Peyer's patch (tissue), 4 donors: ENCODE results near the gene PXMP4. TPM values are rescaled to one million over a fixed set of nuclear protein-coding genes. Genes with fewer than 3 reads are reported as not detected.

ENCODE experiments used
- DNase-seq, 3 donors: peaks; one replicate each; pipeline ENCODE4 v3.0.0-alpha.2; 2017 to 2019
- H3K27ac ChIP-seq, 4 donors: fragments of 200-600 bp; sonication (generic); one replicate each; pipeline ENCODE4 v1.5.1; 2016 to 2019
- H3K27me3 ChIP-seq, 2 donors: fragments of 200-600 bp; sonication (generic); one replicate each; pipeline ENCODE4 v1.5.1; 2019
- H3K36me3 ChIP-seq, 3 donors: fragments of 200-600 bp; sonication (generic); one replicate each; pipeline ENCODE4 v1.5.1; 2016 to 2019
- H3K4me1 ChIP-seq, 4 donors: fragments of 200-600 bp; sonication (generic); one replicate each; pipeline ENCODE4 v1.5.1; 2016 to 2019
- H3K4me3 ChIP-seq, 4 donors: fragments of 200-600 bp; sonication (generic); 1 replicate in 3 of 4; 2 replicates in 1 of 4; pipeline ENCODE4 v1.5.1; 2016 to 2019; ENCODE audit warnings: mild to moderate bottlenecking in 1 of 4
- H3K9me3 ChIP-seq, 4 donors: fragments of 200-600 bp; sonication (generic); one replicate each; pipeline ENCODE4 v1.5.1; 2016 to 2019; ENCODE audit warnings: mild to moderate bottlenecking in 1 of 4
- POLR2A ChIP-seq, 2 donors: fragments of 450-650 bp; IDR thresholded peaks; one replicate each; pipeline ENCODE4 v1.5.1; 2017; ENCODE audit warnings: antibody characterized with exemption in 2 of 2, mild to moderate bottlenecking in 2 of 2, moderate library complexity in 2 of 2
- total RNA-seq, 4 donors: library from RNA; depleted of rRNA; stranded (reverse); fragments of >200 nt; gene quantifications; one replicate each; pipeline ENCODE4 v1.1.0, GENCODE V29; 2016
- TF ChIP-seq, protein P1 (sequence below), 6 experiments: fragments of 450-650 bp in 4 of 6; fragments of 200-600 bp in 2 of 6; sonication (generic) in 1 of 6; IDR thresholded peaks; one replicate each; pipeline ENCODE4 v1.5.1; 2017 to 2019; ENCODE audit warnings: antibody characterized with exemption in 6 of 6, mild to moderate bottlenecking in 3 of 6, moderate library complexity in 1 of 6

Gene PXMP4
- total RNA-seq, 4 donors from 2014 or later = 0.83 to 15.3 (median 8.1) TPM

DNA sequence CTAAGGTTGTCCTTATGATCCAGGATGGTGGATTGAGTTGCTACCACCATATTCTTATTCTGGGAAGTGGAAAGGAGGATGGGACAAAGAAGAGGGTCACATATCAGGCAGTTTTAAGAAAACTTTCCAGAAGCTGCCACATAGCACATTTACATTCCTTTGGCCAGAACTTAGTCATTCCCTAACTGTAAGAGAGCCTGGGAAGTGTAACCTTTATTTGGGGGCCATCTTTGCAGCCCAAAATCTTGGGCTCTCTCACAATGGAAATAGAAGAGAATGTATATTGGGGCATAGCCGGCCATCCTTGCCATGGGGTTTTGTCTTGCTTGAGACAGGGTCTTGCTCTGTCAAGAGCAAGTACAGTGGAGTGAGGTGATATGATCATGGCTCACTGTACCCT lies 20.1 kb upstream of the PXMP4 start:
- Histone ChIP-seq H3K9me3 (peaks cover 0 to 18% (median 0%) of the 10 kb centered on the region in 4 donors), H3K36me3 (no peaks in the 10 kb centered on the region), H3K4me3 (no peak overlapping the region), H3K4me1 (peaks cover 0 to 6% (median 0%) of the 10 kb centered on the region in 4 donors), H3K27me3 (no peaks in the 10 kb centered on the region), H3K27ac (no peak overlapping the region)
- no peak for DNase-seq
- TF ChIP-seq POLR2A (IDR thresholded peaks at IDR 0.05) = no peak

DNA sequence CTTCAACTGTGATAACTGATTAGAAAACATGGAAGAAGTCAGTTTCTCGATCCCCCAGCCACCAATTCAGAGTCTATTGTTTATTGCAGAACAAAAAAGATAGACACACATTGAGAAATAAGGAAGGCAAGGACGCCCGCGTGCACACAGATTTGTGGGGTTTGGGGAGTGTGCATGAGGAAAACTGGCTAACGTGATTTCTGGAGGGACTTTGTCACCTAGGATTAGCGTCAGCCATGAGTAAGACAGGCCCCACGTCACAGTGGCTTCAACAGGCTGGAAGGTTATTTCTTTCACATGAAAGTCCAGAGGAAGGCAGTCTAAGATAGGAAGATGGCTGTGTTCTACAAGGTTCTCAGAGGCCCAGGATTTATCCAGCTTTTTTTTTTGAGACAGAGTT lies 19.4 kb upstream of the PXMP4 start:
- Histone ChIP-seq H3K4me1 (peaks cover 0 to 6% (median 0%) of the 10 kb centered on the region in 4 donors), H3K4me3 (no peak overlapping the region), H3K36me3 (no peaks in the 10 kb centered on the region), H3K27ac (peak overlapping the region in 1 of 4 donors; percentile 5), H3K9me3 (peaks cover 0 to 18% (median 0%) of the 10 kb centered on the region in 4 donors), H3K27me3 (no peaks in the 10 kb centered on the region)
- DNase-seq = peak in 1 of 3 donors; percentile 64
- TF ChIP-seq, protein P1, sequence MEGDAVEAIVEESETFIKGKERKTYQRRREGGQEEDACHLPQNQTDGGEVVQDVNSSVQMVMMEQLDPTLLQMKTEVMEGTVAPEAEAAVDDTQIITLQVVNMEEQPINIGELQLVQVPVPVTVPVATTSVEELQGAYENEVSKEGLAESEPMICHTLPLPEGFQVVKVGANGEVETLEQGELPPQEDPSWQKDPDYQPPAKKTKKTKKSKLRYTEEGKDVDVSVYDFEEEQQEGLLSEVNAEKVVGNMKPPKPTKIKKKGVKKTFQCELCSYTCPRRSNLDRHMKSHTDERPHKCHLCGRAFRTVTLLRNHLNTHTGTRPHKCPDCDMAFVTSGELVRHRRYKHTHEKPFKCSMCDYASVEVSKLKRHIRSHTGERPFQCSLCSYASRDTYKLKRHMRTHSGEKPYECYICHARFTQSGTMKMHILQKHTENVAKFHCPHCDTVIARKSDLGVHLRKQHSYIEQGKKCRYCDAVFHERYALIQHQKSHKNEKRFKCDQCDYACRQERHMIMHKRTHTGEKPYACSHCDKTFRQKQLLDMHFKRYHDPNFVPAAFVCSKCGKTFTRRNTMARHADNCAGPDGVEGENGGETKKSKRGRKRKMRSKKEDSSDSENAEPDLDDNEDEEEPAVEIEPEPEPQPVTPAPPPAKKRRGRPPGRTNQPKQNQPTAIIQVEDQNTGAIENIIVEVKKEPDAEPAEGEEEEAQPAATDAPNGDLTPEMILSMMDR (IDR thresholded peaks at IDR 0.05) = no peak
- TF ChIP-seq POLR2A (IDR thresholded peaks at IDR 0.05) = no peak

DNA sequence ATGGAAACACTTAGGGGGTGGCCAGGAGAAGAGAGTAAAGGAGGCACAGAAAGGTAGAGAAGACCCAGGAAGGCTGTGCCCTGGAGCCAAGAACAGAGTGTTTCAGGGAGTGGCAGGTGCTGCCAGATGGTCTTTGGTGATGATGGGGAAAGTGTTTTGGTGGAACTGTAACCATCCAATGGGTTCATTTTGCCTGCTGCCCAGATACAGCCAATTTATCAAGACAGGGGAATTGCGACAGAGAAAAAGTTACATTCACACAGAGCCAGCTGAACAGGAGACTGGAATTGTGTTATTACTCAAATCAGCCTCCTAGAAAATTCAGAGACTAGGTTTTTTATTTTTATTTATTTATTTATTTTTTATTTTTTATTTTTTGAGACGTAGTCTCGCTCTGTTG lies 16.9 kb upstream of the PXMP4 start:
- Histone ChIP-seq H3K27me3 (no peaks in the 10 kb centered on the region), H3K36me3 (no peaks in the 10 kb centered on the region), H3K27ac (no peak overlapping the region), H3K9me3 (peaks cover 0 to 18% (median 0%) of the 10 kb centered on the region in 4 donors), H3K4me3 (no peak overlapping the region), H3K4me1 (peaks cover 0 to 18% (median 13%) of the 10 kb centered on the region in 4 donors)
- DNase-seq = no peak
- TF ChIP-seq POLR2A (IDR thresholded peaks at IDR 0.05) = no peak
- TF ChIP-seq, protein P1 (IDR thresholded peaks at IDR 0.05) = no peak

DNA sequence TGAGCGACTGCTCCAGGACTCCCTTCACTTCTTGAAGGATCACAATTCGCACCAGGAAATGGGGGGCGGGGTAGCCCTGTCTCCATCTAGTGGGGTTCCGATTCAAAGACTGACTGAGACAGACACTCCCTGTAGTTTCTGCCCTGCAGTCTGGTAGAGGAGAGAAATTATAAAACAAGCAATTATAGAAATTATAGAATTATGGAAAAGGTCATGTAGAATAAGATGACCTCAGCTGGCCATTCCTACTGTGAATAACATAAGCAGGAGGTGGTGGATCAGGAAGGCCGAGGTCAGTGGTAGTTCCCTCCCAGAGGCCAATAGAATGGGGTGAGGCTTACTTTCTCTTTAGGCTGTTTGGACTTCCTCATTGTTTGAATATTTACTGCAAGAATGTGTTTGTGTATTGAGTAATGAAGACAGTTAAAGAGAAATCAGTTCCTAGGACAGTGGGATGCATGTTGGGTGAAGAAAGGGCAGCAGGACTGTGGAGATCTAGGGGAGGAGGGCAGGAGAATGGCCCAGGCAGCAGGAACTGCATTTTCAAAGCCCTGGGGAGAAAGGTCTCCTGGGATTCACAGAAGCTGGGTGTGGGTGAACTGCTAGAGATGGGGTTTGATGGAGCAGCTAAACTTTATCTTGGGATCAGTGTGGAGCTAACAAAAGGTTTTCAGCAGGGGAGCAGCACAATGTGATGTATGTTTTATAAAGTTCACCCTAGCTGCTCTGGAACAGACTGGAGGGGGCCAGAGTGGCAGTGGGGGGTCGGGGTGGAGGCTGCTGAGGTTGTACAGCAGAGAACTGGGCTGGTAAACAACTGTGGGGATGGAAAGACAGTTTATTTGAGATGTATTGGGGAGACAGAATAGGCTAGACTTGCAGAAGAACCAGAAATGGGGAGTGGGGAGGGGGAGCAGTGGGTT lies 13.8 kb upstream of the PXMP4 start:
- TF ChIP-seq POLR2A (IDR thresholded peaks at IDR 0.05) = peak in 1 of 2 donors; percentile 34
- TF ChIP-seq, protein P1 (IDR thresholded peaks at IDR 0.05) = no peak
- peaks cover 0 to 18% (median 0%) of the 10 kb centered on the region in 4 donors for H3K9me3 ChIP-seq
- peak overlapping the region; percentile 2 to 61 (median 57) for H3K4me3 ChIP-seq
- peak overlapping the region; percentile 92 to 100 (median 94) for H3K27ac ChIP-seq
- peak; percentile 61 to 78 (median 62) for DNase-seq
- no peaks in the 10 kb centered on the region for H3K27me3 ChIP-seq
- no peaks in the 10 kb centered on the region for H3K36me3 ChIP-seq
- H3K4me1 ChIP-seq = peaks cover 0 to 22% (median 14%) of the 10 kb centered on the region in 4 donors

DNA sequence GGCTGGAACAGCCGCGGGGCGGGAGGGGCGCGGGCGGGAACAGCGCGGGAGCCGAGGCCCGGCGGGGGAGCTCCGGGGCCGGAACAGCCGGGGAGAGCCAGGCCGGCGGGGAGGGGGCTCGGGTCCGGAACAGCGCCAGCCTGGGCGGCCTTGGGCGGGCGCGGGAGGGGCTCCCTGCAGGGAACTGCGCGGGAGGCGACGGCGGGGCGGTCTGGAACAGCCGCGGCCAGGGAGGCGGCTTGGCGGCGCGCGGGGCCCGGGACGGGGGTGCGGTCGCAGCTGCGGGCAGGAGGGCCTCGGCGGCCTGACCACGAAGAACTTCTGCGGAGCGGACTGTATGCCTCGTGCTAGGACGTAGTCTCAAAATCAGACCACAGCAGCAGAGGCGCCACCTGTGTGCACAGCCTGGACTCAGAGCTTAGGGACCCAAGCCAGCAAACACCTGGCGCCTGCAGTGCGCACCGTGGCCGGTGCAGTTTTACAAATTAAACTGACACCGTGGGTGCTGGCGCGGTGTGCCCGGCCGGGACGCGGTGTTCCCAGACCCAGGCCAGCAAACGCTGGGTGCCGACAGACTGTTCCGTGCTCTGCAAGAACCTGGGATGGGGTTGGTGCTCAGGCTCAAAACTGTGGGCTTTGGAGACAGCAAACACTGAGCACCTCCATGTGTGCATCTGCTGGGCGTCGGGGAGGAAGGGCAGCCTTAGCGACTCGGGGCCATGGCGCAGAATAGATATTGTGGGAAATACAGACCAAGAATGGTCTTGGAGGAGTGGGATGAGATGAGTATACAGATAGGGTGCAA lies 12.3 kb upstream of the PXMP4 start:
- TF ChIP-seq POLR2A (IDR thresholded peaks at IDR 0.05) = peak; percentile 44 to 80
- TF ChIP-seq, protein P1 (IDR thresholded peaks at IDR 0.05) = peak in 4 of 6 experiments; percentile 7 to 31 (median 14)
- peaks cover 0 to 22% (median 14%) of the 10 kb centered on the region in 4 donors for H3K4me1 ChIP-seq
- peak overlapping the region; percentile 55 to 74 (median 60) for H3K4me3 ChIP-seq
- DNase-seq = peak; percentile 81 to 96 (median 94)
- peak overlapping the region; percentile 92 to 100 (median 94) for H3K27ac ChIP-seq
- H3K36me3 ChIP-seq = no peaks in the 10 kb centered on the region
- H3K27me3 ChIP-seq = no peaks in the 10 kb centered on the region
- peaks cover 0 to 12% (median 0%) of the 10 kb centered on the region in 4 donors for H3K9me3 ChIP-seq
